Stimulated activated effector memory CD8-positive, alpha-beta T cell treated with anti-CD3 and anti-CD28 coated beads, Interleukin-12 subunit alpha, Interleukin-12 subunit beta, amount 100 ng/mL, for 72 hours (primary cell): Measurements from ENCODE around the gene BCKDHA.
"Not testable (repeated sequence)": the region's sequence is repeated elsewhere in the genome, so short reads cannot be mapped to it uniquely, and the experiment has no call there.

Experiments used
- ATAC-seq: fragments of 150-1000 bp; cut with Tn5 transposase; 2 replicates; pipeline ENCODE4 v1.10.0; 2021
- DNase-seq, 2 donors: peaks; one replicate each; pipeline ENCODE4 v3.0.0; 2021 to 2022; ENCODE audit warnings: low spot score in 2 of 2
- H3K27ac Mint-ChIP-seq: one replicate; pipeline ENCODE4 v1.8.0; 2022; ENCODE audit warnings: mild to moderate bottlenecking, mixed read lengths
- H3K36me3 Mint-ChIP-seq: one replicate; pipeline ENCODE4 v1.8.0; 2022; ENCODE audit warnings: mild to moderate bottlenecking, mixed read lengths
- H3K4me1 Mint-ChIP-seq: one replicate; pipeline ENCODE4 v1.8.0; 2022; ENCODE audit warnings: mixed read lengths
- H3K4me3 Mint-ChIP-seq: one replicate; pipeline ENCODE4 v1.8.0; 2022; ENCODE audit warnings: mild to moderate bottlenecking, mixed read lengths
- H3K9me3 Mint-ChIP-seq: one replicate; pipeline ENCODE4 v1.8.0; 2022; ENCODE audit warnings: mixed read lengths

BCKDHA gene

DNA sequence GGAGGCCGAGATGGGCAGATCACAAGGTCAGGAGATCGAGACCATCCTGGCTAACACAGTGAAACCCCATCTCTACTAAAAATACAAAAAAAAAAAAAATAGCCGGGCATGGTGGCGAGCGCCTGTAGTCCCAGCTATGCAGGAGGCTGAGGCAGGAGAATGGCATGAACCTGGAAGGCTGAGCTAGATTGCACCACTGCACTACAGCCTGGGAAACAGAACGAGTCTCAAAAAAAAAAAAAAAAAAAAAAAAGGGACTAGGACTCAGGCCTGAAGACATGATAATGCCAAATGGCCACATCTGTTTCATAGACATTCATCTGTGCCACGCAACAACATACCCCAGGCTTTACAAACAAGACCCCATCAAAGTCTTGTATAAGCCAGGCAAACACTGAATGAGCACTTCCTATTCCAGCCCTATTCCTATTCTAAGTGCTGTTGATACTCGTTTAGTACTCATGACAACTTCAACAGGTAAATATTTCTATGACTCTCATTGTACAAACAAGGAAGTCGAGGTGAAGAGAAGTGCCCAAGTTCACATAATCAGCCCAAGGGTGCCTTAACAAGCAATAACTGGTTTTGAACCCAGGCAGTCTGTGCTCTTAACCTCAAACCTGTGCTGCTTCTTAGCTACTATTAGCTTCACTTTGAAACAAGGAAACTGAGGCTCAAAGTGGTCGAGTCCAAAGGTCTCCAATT lies 35.3 kb upstream of the BCKDHA start:
- Mint-ChIP-seq H3K4me1 (peaks cover 28% of the 10 kb centered on the region), H3K4me3 (peak overlapping the region; percentile 89), H3K9me3 (no peaks in the 10 kb centered on the region), H3K36me3 (peaks cover 23% of the 10 kb centered on the region), H3K27ac (peak overlapping the region; percentile 99)
- DNase-seq (no peak), ATAC-seq (no peak)

DNA sequence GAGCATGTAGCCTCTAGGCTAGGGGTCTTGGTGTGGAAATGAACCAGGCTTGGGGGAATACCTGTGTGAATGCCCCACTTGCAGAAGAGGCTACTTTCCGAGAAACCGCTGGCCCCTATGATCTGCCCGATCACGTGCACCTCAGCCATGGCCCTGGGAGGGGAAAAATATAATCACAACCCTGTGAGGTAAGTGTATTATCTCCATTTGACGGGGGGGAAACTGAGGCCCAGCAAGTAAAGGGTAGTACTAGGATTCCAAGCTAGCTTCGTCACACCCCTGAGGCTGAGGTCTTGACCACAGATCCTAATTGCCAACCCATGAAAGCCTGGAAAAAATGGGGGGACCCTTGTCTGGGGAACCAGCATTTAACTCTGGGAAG lies 34.3 kb upstream of the BCKDHA start:
- H3K4me1 Mint-ChIP-seq, result peaks cover 17% of the 10 kb centered on the region

DNA sequence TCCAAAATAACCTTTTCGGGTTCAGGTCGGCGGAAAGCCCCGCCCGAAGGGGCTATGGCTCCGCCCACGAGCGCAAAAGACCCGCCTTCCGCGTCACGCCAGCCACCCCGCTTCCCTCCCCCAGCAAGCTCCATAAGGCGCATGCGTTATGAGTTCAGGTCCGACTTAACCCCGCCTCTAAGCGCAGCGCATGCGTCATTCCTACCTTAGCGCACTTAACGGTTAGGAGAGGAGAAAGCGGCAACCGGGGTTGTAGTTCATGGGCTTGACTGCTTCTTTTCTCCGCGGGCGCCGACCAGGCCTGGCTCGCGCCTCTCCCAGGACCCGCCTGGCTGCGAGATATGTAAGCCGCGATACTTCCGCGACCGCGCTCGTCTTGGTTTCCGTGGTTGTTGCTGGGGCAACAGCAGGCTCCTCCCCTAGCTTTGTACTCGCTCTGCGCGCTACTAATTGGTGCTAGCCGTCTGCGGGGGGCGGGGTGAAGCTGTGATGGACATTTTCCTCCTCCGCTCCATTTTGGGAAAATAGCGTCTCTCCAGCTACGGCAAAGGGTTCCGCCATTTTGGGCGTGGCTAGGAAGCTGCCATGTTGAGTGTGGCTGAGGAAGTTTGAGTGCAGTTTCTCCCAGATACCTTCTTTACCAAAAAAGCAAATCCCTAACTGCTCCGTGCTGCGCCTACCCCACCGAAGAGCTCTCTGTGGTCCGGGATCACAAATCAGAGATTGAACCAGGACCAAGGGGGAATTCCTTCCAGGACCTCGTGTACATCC lies 33.7 kb upstream of the BCKDHA start, which contains the start of gene B9D2:
TSS of gene B9D2 (minus strand) at position 397 of the 771 bp plus-strand sequence. CDS start 630 bp downstream, outside the sequence.
- peak; percentile 97 for ATAC-seq
- Mint-ChIP-seq H3K27ac (peak within 1 kb of the TSS; percentile 99), H3K4me1 (peaks cover 15% of the 10 kb centered on the region)

More for the DNA sequence above, 34.3 kb upstream of the BCKDHA start:
- peaks cover 23% of the 10 kb centered on the region for H3K36me3 Mint-ChIP-seq
- no peaks in the 10 kb centered on the region for H3K9me3 Mint-ChIP-seq
- DNase-seq (no peak), ATAC-seq (no peak)
- H3K4me3 Mint-ChIP-seq, result peak overlapping the region; percentile 89
- H3K27ac Mint-ChIP-seq, result peak overlapping the region; percentile 99

DNA sequence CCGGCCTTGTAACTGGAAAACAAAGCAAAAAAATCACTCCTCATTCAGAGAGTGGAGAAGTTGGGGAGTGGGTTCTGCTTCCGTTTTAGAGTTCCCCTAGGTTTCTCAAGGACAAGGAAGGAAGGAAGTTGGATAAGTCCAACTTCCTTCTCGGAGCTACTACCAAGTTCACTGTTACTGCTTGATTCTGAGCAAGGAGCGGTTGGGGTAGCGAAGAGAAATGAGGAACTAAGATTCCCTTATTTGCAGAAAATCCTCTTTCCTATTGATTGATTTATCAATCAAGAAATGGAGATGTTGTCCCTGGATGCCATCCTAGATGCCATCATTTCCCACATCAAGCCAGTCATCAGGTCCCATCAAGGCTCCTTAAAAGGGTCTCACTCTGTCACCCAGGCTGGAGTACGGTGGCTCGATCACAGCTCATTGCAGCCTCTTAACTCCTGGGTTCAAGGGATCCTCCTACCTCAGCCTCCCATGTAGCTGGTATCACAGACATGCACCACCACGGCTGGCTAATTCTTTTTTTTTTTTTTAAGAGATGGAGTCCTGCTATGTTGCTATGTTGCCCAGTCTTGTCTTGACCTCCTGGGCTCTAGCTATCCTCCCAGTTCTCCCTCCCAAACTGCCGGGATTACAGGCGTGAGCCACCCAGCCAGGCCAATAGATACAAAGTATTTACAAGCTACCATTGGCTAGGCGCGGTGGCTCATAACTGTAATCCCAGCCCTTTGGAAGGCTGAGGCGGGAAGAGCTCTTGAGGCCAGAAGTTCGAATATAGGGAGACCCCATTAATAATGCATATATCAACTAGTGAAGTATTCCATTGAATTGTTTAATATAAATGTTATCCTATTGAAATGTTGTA lies 32.9 kb upstream of the BCKDHA start:
- peaks cover 15% of the 10 kb centered on the region for H3K4me1 Mint-ChIP-seq
- H3K27ac Mint-ChIP-seq, result peak overlapping the region; percentile 99
- H3K36me3 Mint-ChIP-seq, result peaks cover 23% of the 10 kb centered on the region
- H3K4me3 Mint-ChIP-seq, result peak overlapping the region; percentile 89
- DNase-seq (no peak), ATAC-seq (no peak)
- no peaks in the 10 kb centered on the region for H3K9me3 Mint-ChIP-seq

More for the DNA sequence above, 33.7 kb upstream of the BCKDHA start, which contains the start of gene B9D2:
- DNase-seq, result peak; percentile 91 to 98
- Mint-ChIP-seq H3K36me3 (peaks cover 23% of the 10 kb centered on the region), H3K4me3 (peak within 1 kb of the TSS; percentile 89), H3K9me3 (no peaks in the 10 kb centered on the region)

DNA sequence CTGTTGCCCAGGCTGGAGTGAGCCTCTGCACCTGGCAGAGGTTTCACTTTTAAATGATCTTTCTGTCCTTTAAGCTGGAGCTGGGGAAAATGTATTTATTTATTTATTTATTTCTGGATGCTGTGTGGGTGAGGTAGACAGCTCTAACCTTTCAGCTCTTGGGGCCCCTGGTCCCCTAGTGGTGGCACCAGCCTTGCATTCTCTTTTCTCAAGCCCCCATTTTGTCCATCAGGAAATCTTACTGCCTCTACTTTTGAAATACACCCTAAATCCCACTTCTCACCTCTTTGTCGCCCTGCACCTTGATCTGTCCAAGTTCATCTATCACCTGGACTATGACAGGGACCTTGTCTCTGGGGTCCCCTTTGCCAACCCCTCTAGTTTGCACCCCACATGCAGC lies 31.5 kb upstream of the BCKDHA start:
- Mint-ChIP-seq H3K9me3 (no peaks in the 10 kb centered on the region), H3K4me1 (peaks cover 15% of the 10 kb centered on the region), H3K4me3 (no peak overlapping the region), H3K36me3 (peaks cover 18% of the 10 kb centered on the region), H3K27ac (peak overlapping the region; percentile 46)
- DNase-seq, result no peak
- no peak for ATAC-seq

DNA sequence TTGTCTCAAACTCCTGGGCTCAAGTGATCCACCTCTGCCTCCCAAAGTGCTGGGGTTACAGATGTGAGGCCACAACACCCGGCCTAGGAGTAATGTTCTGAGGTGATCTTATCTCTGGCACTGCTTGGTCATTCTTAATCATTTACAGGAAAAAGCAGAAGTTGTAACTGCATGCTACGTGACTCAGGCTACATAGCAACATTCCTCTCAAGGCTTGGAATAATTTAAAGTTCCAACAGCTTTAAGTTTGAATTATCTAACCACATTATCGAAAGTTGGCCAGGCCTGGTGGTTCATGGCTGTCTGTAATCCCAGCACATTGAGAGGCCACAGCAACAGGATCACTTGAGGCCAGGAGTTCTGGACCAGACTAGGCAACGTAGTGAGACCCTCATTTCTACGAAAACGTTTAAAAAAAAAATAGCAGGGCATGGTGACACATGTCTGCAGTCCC lies 29.7 kb upstream of the BCKDHA start:
- H3K36me3 Mint-ChIP-seq, result peaks cover 18% of the 10 kb centered on the region
- DNase-seq (no peak), ATAC-seq (no peak)
- no peak overlapping the region for H3K4me3 Mint-ChIP-seq
- H3K4me1 Mint-ChIP-seq, result peaks cover 20% of the 10 kb centered on the region
- H3K9me3 Mint-ChIP-seq, result no peaks in the 10 kb centered on the region
- no peak overlapping the region for H3K27ac Mint-ChIP-seq

DNA sequence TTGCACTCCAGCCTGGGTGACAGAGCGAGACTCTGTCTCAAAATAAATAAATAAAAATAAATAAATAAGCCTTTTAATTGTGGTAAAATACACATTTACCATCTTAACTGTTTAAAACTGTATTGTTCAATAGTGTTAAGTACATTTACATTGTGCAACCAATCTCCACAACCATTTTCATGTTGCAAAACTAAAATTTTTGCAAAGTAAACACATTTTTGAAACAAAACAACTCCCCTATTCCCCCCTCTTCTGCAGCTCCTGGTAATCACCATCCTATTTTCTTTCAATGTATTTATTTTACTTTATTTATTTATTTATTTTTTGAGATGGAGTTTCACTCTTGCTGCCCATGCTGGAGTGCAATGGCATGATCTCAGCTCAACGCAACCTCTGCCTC lies 27.8 kb upstream of the BCKDHA start:
- DNase-seq, result no peak
- no peak for ATAC-seq
- H3K27ac Mint-ChIP-seq, result no peak overlapping the region
- H3K9me3 Mint-ChIP-seq, result no peaks in the 10 kb centered on the region
- H3K36me3 Mint-ChIP-seq, result peaks cover 6% of the 10 kb centered on the region
- H3K4me1 Mint-ChIP-seq, result peaks cover 7% of the 10 kb centered on the region
- H3K4me3 Mint-ChIP-seq, result no peak overlapping the region

DNA sequence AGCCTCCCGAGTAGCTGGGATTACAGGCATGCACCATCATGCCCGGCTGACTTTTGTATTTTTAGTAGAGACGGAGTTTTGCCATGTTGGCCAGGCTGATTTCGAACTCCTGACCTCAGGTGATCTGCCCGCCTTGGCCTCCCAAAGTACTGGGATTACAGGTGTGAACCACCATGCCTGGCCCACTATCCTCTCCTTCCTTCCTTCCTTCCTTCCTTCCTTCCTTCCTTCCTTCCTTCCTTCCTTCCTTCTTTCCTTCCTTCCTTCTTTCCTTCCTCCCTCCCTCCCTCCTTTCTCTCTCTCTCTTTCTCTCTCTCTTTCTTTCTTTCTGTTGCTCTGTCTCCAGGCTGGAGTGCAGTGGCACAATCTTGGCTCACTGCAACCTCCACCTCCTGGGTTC lies 26.5 kb upstream of the BCKDHA start:
- not testable (repeated sequence) for ATAC-seq, H3K4me3 Mint-ChIP-seq, H3K9me3 Mint-ChIP-seq, DNase-seq, H3K36me3 Mint-ChIP-seq
- Mint-ChIP-seq H3K4me1 (peaks cover 12% of the 10 kb centered on the region), H3K27ac (peak overlapping the region; percentile 79)

DNA sequence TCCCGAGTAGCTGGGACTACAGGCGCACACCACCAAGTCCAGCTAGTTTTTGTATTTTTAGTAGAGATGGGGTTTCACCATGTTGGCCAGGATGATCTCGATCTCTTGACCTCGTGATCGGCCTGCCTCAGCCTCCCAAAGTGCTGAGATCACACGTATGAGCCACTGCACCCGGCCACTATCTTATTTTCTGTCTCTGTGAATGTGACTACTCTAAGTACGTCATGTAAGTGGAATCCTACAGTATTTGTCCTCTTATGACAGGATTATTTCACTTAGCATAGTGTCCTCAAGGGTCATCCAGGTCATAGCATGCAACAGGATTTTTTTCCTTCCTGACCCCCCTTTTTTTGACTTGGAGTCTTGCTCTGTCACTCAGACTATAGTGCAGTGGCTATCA lies 26.1 kb upstream of the BCKDHA start:
- DNase-seq, result no peak
- peaks cover 14% of the 10 kb centered on the region for H3K4me1 Mint-ChIP-seq
- H3K36me3 Mint-ChIP-seq, result no peaks in the 10 kb centered on the region
- H3K9me3 Mint-ChIP-seq, result no peaks in the 10 kb centered on the region
- H3K27ac Mint-ChIP-seq, result peak overlapping the region; percentile 79
- ATAC-seq, result no peak
- no peak overlapping the region for H3K4me3 Mint-ChIP-seq

DNA sequence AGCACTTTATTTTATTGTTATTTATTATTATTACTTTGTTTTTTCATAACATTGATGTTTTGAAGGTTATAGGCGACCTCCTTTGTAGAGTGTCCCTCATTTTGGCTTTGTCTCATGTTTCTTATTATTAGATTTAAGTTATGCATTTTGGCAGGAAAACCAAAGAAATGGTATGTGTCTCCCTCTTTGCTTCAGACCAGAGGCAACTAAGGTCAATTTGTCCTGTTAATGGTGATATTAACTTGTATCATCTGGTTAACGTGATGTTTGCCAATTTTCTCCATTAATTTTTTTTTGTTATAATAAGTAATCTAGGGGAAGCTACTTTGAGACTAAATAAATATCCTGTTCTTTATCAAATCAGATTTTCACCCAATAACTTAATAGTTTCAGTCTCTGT lies 25.1 kb upstream of the BCKDHA start:
- peaks cover 24% of the 10 kb centered on the region for H3K4me1 Mint-ChIP-seq
- no peak for ATAC-seq
- no peak for DNase-seq
- H3K9me3 Mint-ChIP-seq, result no peaks in the 10 kb centered on the region
- H3K4me3 Mint-ChIP-seq, result no peak overlapping the region
- no peak overlapping the region for H3K27ac Mint-ChIP-seq
- peaks cover 6% of the 10 kb centered on the region for H3K36me3 Mint-ChIP-seq

DNA sequence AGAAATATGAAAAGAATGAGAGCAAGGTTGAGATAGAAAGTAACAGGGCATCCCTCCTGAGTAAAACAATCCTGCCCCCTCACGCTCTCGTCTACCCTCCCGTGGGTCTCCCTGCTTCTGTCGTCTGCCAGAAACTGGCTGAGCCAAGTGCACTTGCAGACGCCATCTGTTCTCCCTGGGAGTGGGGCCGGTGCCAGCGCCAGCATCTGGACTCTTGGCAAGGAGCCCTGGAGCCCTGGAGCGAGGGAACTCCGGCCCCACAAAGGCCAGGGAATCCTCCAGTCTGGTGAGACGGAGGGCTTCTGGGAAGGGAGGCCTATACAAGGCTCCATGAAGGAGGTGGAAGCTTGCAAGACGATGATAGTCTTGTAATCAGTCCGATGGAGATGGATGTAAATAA lies 23.6 kb upstream of the BCKDHA start:
- Mint-ChIP-seq H3K4me1 (peaks cover 30% of the 10 kb centered on the region), H3K9me3 (no peaks in the 10 kb centered on the region), H3K27ac (no peak overlapping the region), H3K36me3 (peaks cover 12% of the 10 kb centered on the region), H3K4me3 (no peak overlapping the region)
- ATAC-seq (no peak), DNase-seq (no peak)

DNA sequence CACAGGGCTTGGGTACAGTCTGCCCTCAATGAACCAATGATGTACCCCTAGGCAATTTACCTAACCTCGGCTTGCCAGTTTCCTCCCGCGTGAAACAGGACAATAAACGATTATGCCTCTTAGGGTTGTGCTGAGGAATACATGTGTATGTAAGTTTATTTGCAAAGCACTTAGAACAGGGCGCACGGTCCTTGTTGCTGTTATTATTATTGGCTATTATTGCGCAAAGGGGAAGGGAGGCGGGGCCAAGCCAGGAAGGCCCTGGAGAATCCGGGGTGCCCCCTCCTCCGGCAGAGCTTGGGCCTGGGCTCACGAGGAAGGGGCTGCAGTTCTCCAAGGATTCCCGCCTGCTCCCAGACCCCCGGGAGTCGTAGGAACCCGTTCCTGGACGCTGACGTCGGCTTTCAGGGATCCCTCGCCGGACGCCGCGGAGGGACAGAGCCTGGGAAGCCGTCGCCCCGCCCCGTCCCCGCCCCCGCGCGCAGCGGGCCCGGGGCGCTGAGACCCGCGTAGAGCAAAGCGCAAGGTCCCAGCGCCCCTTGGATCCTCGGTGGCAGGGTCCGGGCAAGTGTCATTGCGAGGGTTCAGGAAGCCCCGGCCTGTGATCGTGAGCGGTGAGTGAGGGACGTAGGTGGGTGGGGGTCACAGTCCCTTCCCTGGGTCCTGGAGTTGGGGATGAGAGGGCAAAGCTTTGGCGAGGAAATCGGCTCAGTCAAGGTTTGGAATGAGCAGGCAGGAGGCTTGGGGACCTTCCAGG lies 21.2 kb upstream of the BCKDHA start, which contains the start of gene TMEM91:
TSS of gene TMEM91 (plus strand) at position 293 of the 757 bp plus-strand sequence. CDS start 1,777 bp downstream, outside the sequence.
- peaks cover 21% of the 10 kb centered on the region for H3K36me3 Mint-ChIP-seq
- H3K27ac Mint-ChIP-seq, result peak within 1 kb of the TSS; percentile 77
- H3K4me3 Mint-ChIP-seq, result peak within 1 kb of the TSS; percentile 61
- H3K9me3 Mint-ChIP-seq, result no peaks in the 10 kb centered on the region
- DNase-seq (no peak), ATAC-seq (peak; percentile 37)
- H3K4me1 Mint-ChIP-seq, result peaks cover 27% of the 10 kb centered on the region

DNA sequence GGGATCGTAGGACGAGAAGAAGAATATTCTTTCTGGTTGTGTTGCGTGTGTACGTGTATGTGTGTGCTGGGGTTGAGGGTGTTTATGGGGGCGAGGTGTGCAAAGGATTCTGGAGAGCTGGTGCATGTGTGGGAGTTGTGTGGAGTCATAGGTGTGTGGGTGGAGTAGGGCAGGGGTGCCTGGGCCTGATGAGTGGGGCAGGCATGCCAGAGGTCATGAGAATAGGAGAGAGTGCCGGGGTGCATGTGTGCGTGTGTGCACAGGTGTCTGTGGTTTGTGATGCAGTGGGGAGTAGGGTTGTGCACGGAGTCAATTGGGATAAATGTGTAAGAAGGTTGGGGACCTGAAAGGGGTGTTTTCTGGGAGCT lies 20.6 kb upstream of the BCKDHA start:
- Mint-ChIP-seq H3K4me1 (peaks cover 24% of the 10 kb centered on the region), H3K27ac (peak overlapping the region; percentile 77), H3K9me3 (no peaks in the 10 kb centered on the region), H3K4me3 (peak overlapping the region; percentile 61), H3K36me3 (peaks cover 21% of the 10 kb centered on the region)
- DNase-seq (no peak), ATAC-seq (peak; percentile 76)

DNA sequence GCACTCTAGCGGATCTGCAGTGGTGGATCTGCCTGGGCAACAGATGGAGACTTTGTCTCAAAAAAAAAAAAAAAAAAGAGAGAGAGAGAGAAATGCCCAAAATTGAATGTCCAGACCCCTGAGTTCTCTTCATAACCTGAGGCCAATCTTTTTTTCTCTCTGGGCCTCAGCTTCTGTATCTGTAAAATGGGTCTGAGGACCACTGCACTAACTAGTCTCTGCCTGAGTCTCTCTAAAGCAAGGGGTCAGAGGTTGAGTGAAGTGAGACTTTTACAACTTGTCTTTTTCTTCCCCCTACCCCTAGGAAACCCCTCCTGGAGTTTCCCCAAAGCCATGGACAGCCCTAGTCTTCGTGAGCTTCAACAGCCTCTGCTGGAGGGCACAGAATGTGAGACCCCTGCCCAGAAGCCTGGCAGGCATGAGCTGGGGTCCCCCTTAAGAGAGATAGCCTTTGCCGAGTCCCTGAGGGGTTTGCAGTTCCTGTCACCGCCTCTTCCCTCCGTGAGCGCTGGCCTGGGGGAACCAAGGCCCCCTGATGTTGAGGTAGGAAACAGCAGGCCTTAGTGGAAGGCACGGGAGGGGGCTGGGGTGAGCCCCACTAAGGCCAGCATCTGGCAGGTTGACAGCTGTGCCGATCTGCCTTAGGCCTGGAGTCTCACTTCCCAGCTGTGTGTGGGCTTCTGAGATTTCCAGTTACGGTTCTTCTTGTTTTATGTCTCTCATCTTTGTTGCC lies 19.5 kb upstream of the BCKDHA start:
- peaks cover 24% of the 10 kb centered on the region for H3K4me1 Mint-ChIP-seq
- ATAC-seq (peak; percentile 38), DNase-seq (no peak)
- H3K36me3 Mint-ChIP-seq, result peaks cover 26% of the 10 kb centered on the region
- H3K4me3 Mint-ChIP-seq, result no peak overlapping the region
- no peaks in the 10 kb centered on the region for H3K9me3 Mint-ChIP-seq
- H3K27ac Mint-ChIP-seq, result peak overlapping the region; percentile 63
